NCI-H345 (cell line): ENCODE data around the gene CNN3.
"Not testable (repeated sequence)": the region's sequence is repeated elsewhere in the genome, so short reads cannot be mapped to it uniquely, and the experiment has no call there.

ENCODE experiments used
- DNase-seq: peaks from one replicate; lab custom pipeline; 2025; lab: John Stamatoyannopoulos, UW

CNN3 gene

GRCh38 chr1:94949681-94950661 is 23.1 kb upstream of the CNN3 start:
- DNase-seq, result peak; percentile 84

- no peak for DNase-seq
Observed at GRCh38 chr1:94947437-94947836, 20.5 kb upstream of the CNN3 start.

DNA sequence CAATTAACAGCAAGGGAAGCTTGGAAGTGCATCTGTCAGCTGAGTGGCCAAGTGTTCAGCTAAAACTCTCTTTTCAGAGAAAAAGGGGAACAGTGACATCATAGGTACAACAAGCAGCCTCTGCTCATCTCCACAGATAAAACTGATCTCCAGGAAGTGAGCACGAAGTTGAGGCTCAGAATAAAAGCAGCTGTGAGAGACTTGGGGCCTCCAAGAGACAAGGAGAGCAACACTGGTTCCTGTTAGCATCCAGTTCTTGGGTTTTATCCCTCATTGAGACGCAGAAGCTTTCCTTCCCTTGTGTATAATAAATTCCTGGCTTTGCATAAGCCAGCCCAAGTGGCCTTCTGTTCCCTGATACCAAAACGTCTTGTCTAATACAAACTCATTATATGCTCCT is 20.0 kb upstream of the CNN3 start:
- DNase-seq, result no peak

GRCh38 chr1:94942171-94943128 is 15.5 kb upstream of the CNN3 start:
- no peak for DNase-seq

- DNase-seq, result not testable (repeated sequence)
Observed at GRCh38 chr1:94941480-94941879, 14.6 kb upstream of the CNN3 start.

DNA sequence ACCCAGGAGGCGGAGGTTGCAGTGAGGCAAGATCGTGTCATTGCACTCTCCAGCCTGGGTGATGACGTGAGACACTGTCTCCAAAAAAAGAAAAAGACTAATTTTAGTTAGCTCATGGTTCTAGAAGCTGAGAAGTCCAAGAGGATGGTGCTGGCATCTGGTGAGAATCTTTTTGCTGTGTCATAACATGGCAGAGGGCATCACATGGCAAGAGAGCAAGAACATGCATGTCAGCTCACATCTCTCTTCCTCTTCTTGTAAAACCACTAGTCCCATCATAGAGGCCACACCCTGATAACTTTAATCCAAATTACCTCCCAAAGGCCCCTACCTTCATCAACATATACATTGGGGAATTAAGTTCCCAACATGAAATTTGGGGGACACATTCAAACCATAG is 13.8 kb upstream of the CNN3 start:
- DNase-seq, result no peak

DNA sequence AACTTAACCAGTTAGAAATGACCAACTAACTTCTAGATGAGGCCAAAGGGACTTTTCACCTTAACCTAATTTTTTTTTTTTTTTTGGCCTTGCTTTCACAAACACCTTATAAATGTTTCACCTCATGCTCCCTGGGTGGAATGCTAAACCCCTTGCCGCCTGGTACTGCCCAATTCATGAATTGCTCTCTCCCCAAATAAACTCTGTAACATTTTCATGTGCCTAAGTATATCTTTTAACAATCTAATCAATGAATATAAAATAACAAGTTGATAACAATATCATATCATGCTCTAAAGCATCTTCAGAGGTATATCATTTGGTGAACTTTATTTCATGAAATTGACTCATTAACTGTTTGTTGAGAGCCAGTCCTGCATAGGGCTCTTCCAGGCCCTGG is 10.9 kb upstream of the CNN3 start:
- DNase-seq, result no peak

DNA sequence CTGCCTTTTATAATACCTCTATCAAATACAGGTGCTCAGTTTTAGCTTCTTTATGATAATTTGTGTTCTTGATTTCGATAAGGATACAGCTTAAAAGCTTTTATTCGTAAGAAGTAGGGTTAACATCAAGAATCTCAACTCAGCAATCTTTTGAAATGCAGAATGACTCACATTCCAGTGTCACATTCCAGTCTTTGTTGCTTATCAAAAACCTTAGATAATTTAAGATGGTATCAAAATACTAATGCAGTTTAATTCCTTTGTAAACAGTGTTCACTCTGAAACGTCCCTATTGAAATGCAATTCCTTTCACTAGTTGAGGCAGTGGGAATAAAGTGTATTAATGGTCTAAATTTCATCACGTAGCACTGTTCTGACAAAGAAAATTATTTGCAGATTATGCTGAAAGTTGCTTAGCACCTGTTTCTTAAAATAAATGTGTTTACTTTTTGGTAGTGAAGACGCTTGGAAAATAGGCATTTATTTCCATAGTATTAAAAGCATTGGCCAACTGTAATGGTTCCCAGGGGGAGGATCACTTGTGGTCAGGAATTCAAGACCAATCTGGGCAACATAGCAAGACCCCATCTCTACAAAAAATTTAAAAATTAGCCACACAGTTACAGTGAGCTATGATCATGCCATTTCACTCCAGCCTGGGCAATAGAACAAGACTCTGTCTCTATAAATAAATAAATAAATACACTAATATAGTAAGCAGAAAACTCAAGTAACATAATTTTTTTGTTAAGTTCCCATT is 10.1 kb upstream of the CNN3 start:
- no peak for DNase-seq

- DNase-seq, result no peak
Observed at GRCh38 chr1:94935476-94935875, 8.6 kb upstream of the CNN3 start.

DNA sequence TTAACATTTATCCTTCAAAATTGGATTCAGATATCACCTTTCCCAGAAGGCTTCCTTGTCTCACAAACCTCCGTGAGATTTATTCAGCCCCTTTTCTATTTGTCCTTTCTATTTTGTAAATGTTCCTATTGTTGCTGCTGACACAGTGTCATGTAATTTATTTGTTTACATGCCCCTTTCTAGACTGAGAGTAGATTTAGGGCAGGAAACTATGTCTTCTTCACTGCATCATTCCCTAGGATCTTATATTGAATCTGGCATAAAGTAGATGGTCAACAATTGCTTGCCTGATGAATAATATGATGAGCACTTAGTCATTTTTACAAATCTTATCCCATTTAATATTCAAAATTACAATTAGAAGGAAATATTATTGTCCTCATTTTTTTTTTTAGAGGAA is 8.1 kb upstream of the CNN3 start:
- no peak for DNase-seq

- no peak for DNase-seq
Observed at GRCh38 chr1:94934551-94934950, 7.6 kb upstream of the CNN3 start.

GRCh38 chr1:94931254-94931841 is 4.4 kb upstream of the CNN3 start:
- DNase-seq, result no peak

DNA sequence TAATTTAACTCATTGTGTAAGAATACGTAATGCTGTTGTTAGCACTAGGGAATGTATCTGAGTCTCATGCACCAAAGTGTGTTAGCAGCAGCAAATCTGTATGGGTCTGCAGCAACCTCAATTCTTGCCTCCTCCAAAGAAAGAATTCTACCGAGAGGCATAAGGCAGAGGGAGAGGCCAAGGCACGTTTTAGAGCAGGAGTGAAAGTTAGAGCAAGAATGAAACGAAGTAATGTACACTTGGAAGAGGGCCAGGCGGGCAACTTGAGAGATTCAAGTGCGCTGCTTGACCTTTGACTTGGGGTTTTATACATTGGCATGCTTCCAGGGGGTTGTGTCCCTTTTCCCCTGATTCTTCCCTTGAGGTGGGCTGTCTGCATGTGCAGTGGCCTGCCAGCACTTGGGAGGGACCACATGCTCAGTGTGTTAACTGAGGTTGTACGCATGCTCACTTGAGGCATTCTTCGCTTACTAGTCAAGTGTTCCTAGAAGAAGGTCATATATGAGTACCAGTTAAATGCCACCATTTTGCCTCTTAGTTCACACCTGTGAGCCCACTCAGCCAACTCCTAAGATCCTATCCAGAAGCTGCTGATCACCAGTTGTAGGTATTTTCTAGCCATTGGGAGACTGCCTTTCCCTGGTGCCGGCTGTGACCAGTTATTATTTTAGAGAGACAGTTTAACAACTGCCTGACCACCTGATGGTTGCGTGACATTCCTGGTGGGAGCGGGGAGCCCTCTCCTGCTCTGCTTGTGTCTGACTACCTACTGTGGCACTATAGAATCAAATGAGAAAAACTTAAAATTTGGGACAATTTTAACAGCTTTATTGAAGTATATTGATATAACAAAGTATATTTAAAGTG is 2.7 kb upstream of the CNN3 start:
- no peak for DNase-seq

- no peak for DNase-seq
Observed at GRCh38 chr1:94928293-94928939, 1.5 kb upstream of the CNN3 start.

- DNase-seq, result peak; percentile 69
Observed at GRCh38 chr1:94927405-94928175, 680 bp upstream of the CNN3 start.

DNA sequence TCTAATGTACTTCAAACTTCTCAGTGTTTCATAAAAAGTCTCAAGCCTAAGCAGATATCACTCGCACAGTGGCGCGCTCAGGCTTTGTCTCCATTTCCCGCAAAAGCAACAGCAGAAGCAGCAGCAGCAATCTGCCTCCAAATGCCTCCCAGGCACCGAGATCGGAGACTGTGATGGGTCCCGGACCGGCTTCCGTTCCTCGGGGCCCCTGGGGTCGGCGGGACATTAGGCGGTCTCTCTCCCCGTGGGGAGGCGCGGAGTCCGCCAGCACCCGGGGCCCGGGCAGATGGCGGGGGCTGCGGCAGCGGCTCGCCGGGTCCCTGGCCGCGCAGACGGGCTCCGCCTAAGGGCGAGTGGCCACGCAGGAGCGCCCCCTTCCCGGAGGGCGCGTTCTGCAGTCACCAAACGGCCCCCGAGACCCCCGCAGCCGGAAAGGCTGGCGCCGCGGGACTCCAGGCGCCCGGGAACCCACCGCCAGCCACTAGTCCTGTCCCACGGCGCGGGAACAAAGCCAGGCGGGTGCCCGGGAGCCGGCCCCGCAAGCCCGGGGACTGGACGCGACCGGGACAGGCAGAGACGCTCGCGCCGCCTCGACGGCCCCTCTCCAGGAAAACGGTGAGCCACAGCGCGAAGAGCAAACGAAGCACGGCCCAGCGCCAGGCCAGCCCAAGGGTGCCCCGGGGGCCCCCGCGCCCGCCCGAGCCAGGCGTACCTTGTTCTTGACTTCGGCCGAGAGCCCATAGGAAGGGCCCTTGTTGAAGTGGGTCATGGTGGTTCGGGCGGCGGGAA is 590 bp downstream of the CNN3 start:
- DNase-seq, result peak; percentile 59

GRCh38 chr1:94925561-94926125 is 1.3 kb downstream of the CNN3 start:
- DNase-seq, result peak; percentile 74

- DNase-seq, result no peak
Observed at GRCh38 chr1:94925004-94925403, 1.9 kb downstream of the CNN3 start.
